Measurements from ENCODE around the gene BUD23. TPM values are rescaled to one million over a fixed set of nuclear protein-coding genes. Genes with fewer than 3 reads are reported as not detected.
"Not testable (repeated sequence)": the region's sequence is repeated elsewhere in the genome, so short reads cannot be mapped to it uniquely, and the experiment has no call there.

BUD23 gene
- total RNA-seq, 2 experiments from 2014 or later = 117 to 124 TPM

- Mint-ChIP-seq H3K27ac (peak overlapping the region; percentile 86), H3K27me3 (peaks cover 13% of the 10 kb centered on the region), H3K4me1 (peaks cover 23% of the 10 kb centered on the region), H3K9me3 (no peaks in the 10 kb centered on the region), H3K4me3 (peak overlapping the region; percentile 76), H3K36me3 (no peaks in the 10 kb centered on the region)
- DNase-seq = peak; percentile 45
Observed at GRCh38 chr7:73718438-73718881, 35.1 kb downstream of the BUD23 start.

GRCh38 chr7:73718905-73719805, 35.8 kb downstream of the BUD23 start, which contains the start of gene STX1A:
Gene STX1A (minus strand): TSS chr7:73719669. CDS start chr7:73719631, 38 bp downstream.
- peak within 1 kb of the TSS; percentile 86 for H3K27ac Mint-ChIP-seq
- no peaks in the 10 kb centered on the region for H3K36me3 Mint-ChIP-seq

GRCh38 chr7:73719806-73720169, 36.4 kb downstream of the BUD23 start:
- no peaks in the 10 kb centered on the region for H3K36me3 Mint-ChIP-seq
- no peak overlapping the region for H3K27ac Mint-ChIP-seq
- peaks cover 13% of the 10 kb centered on the region for H3K27me3 Mint-ChIP-seq

More at GRCh38 chr7:73718905-73719805, 35.8 kb downstream of the BUD23 start, which contains the start of gene STX1A:
- peaks cover 13% of the 10 kb centered on the region for H3K27me3 Mint-ChIP-seq
- H3K4me1 Mint-ChIP-seq = peaks cover 23% of the 10 kb centered on the region
- DNase-seq = peak; percentile 82
- H3K9me3 Mint-ChIP-seq = no peaks in the 10 kb centered on the region
- H3K4me3 Mint-ChIP-seq = peak within 1 kb of the TSS; percentile 76

GRCh38 chr7:73720443-73720842, 37.0 kb downstream of the BUD23 start:
- H3K4me1 Mint-ChIP-seq = peaks cover 23% of the 10 kb centered on the region
- not testable (repeated sequence) for H3K36me3 Mint-ChIP-seq, H3K9me3 Mint-ChIP-seq, H3K27ac Mint-ChIP-seq, DNase-seq
- peak overlapping the region; percentile 68 for H3K4me3 Mint-ChIP-seq
- H3K27me3 Mint-ChIP-seq = peaks cover 13% of the 10 kb centered on the region

More at GRCh38 chr7:73719806-73720169, 36.4 kb downstream of the BUD23 start:
- Mint-ChIP-seq H3K4me3 (peak overlapping the region; percentile 68), H3K9me3 (no peaks in the 10 kb centered on the region), H3K4me1 (peaks cover 23% of the 10 kb centered on the region)
- no peak for DNase-seq

GRCh38 chr7:73721377-73721817, 38.0 kb downstream of the BUD23 start:
- DNase-seq = no peak
- no peak overlapping the region for H3K27ac Mint-ChIP-seq
- H3K27me3 Mint-ChIP-seq = peaks cover 13% of the 10 kb centered on the region
- peaks cover 17% of the 10 kb centered on the region for H3K4me1 Mint-ChIP-seq
- no peak overlapping the region for H3K4me3 Mint-ChIP-seq
- no peaks in the 10 kb centered on the region for H3K9me3 Mint-ChIP-seq
- no peaks in the 10 kb centered on the region for H3K36me3 Mint-ChIP-seq

GRCh38 chr7:73722182-73722581, 38.8 kb downstream of the BUD23 start:
- H3K36me3 Mint-ChIP-seq, H3K9me3 Mint-ChIP-seq, H3K4me3 Mint-ChIP-seq, DNase-seq, H3K27ac Mint-ChIP-seq: not testable (repeated sequence)
- H3K27me3 Mint-ChIP-seq = peaks cover 13% of the 10 kb centered on the region
- H3K4me1 Mint-ChIP-seq = peaks cover 15% of the 10 kb centered on the region

GRCh38 chr7:73722785-73723184, 39.4 kb downstream of the BUD23 start:
- no peak for DNase-seq
- Mint-ChIP-seq H3K27ac (no peak overlapping the region), H3K9me3 (no peaks in the 10 kb centered on the region), H3K27me3 (peaks cover 13% of the 10 kb centered on the region), H3K36me3 (no peaks in the 10 kb centered on the region), H3K4me1 (peaks cover 10% of the 10 kb centered on the region), H3K4me3 (no peak overlapping the region)

- Mint-ChIP-seq H3K27ac (no peak overlapping the region), H3K9me3 (no peaks in the 10 kb centered on the region), H3K36me3 (no peaks in the 10 kb centered on the region), H3K4me1 (peaks cover 2% of the 10 kb centered on the region), H3K4me3 (no peak overlapping the region), H3K27me3 (peaks cover 22% of the 10 kb centered on the region)
- DNase-seq = no peak
Observed at GRCh38 chr7:73723813-73724212, 40.4 kb downstream of the BUD23 start.

- Mint-ChIP-seq H3K27me3 (peaks cover 15% of the 10 kb centered on the region), H3K4me1 (no peaks in the 10 kb centered on the region), H3K9me3 (no peaks in the 10 kb centered on the region), H3K36me3 (no peaks in the 10 kb centered on the region), H3K27ac (no peak overlapping the region), H3K4me3 (no peak overlapping the region)
- no peak for DNase-seq
Observed at GRCh38 chr7:73726083-73726466, 42.7 kb downstream of the BUD23 start.

- no peak overlapping the region for H3K27ac Mint-ChIP-seq
- H3K9me3 Mint-ChIP-seq = no peaks in the 10 kb centered on the region
- H3K36me3 Mint-ChIP-seq = no peaks in the 10 kb centered on the region
- H3K27me3 Mint-ChIP-seq = peaks cover 9% of the 10 kb centered on the region
- no peak for DNase-seq
- H3K4me1 Mint-ChIP-seq = no peaks in the 10 kb centered on the region
- H3K4me3 Mint-ChIP-seq = no peak overlapping the region
Observed at GRCh38 chr7:73727952-73728351, 44.6 kb downstream of the BUD23 start.

GRCh38 chr7:73728551-73728950, 45.2 kb downstream of the BUD23 start:
- H3K4me1 Mint-ChIP-seq = no peaks in the 10 kb centered on the region
- no peaks in the 10 kb centered on the region for H3K9me3 Mint-ChIP-seq
- no peak overlapping the region for H3K4me3 Mint-ChIP-seq
- peaks cover 9% of the 10 kb centered on the region for H3K27me3 Mint-ChIP-seq
- no peak for DNase-seq
- no peaks in the 10 kb centered on the region for H3K36me3 Mint-ChIP-seq
- no peak overlapping the region for H3K27ac Mint-ChIP-seq

- no peak overlapping the region for H3K27ac Mint-ChIP-seq
- DNase-seq = no peak
- no peak overlapping the region for H3K4me3 Mint-ChIP-seq
- no peaks in the 10 kb centered on the region for H3K4me1 Mint-ChIP-seq
- H3K27me3 Mint-ChIP-seq = peaks cover 9% of the 10 kb centered on the region
- no peaks in the 10 kb centered on the region for H3K9me3 Mint-ChIP-seq
- H3K36me3 Mint-ChIP-seq = no peaks in the 10 kb centered on the region
Observed at GRCh38 chr7:73730485-73730884, 47.1 kb downstream of the BUD23 start.

GRCh38 chr7:73732397-73732796, 49.0 kb downstream of the BUD23 start:
- Mint-ChIP-seq H3K36me3 (no peaks in the 10 kb centered on the region), H3K4me1 (peaks cover 2% of the 10 kb centered on the region), H3K27me3 (peaks cover 9% of the 10 kb centered on the region), H3K27ac (no peak overlapping the region), H3K9me3 (no peaks in the 10 kb centered on the region), H3K4me3 (no peak overlapping the region)
- DNase-seq = no peak

GRCh38 chr7:73734619-73735527, 51.5 kb downstream of the BUD23 start:
- peak; percentile 83 for DNase-seq
- no peak overlapping the region for H3K4me3 Mint-ChIP-seq
- no peaks in the 10 kb centered on the region for H3K27me3 Mint-ChIP-seq
- H3K9me3 Mint-ChIP-seq = no peaks in the 10 kb centered on the region
- peaks cover 5% of the 10 kb centered on the region for H3K4me1 Mint-ChIP-seq
- peak overlapping the region; percentile 3 for H3K27ac Mint-ChIP-seq
- peaks cover 2% of the 10 kb centered on the region for H3K36me3 Mint-ChIP-seq

GRCh38 chr7:73735528-73735905, 52.1 kb downstream of the BUD23 start:
- Mint-ChIP-seq H3K4me1 (peaks cover 5% of the 10 kb centered on the region), H3K9me3 (no peaks in the 10 kb centered on the region), H3K27ac (no peak overlapping the region), H3K4me3 (no peak overlapping the region), H3K27me3 (no peaks in the 10 kb centered on the region), H3K36me3 (peaks cover 2% of the 10 kb centered on the region)
- no peak for DNase-seq

Measured in activated naive CD8-positive, alpha-beta T cell treated with anti-CD3 and anti-CD28 coated beads for 36 hours (primary cell).